ENCODE data around the gene YWHAE. TPM values are rescaled to one million over a fixed set of nuclear protein-coding genes. Genes with fewer than 3 reads are reported as not detected.
A peak's percentile ranks its signal among the peaks of the same experiment; 100 is the strongest.

Gene YWHAE
- total and polyA plus RNA-seq, 4 experiments from 2014 or later: 54.1 to 143 (median 99.3) TPM

GRCh38 chr17:1298606-1299005 is 101.4 kb downstream of the YWHAE start:
- Mint-ChIP-seq H3K4me3 (peak overlapping the region; percentile 36 to 67 (median 52)), H3K27ac (peak overlapping the region in 2 of 7 donors; percentile 15 to 35), H3K4me1 (peaks cover 15 to 60% (median 32%) of the 10 kb centered on the region in 4 donors), H3K36me3 (no peaks in the 10 kb centered on the region), H3K27me3 (no peaks in the 10 kb centered on the region), H3K9me3 (peaks cover 0 to 2% (median 0%) of the 10 kb centered on the region in 8 donors)
- H3K9me3 ChIP-seq (ENCODE audit: control insufficient read depth in 1 of 2, low read length in 2 of 2): no peaks in the 10 kb centered on the region
- H3K4me3 ChIP-seq (ENCODE audit: low read length in 2 of 2): peak overlapping the region in 1 of 2 donors; percentile 25
- intact Hi-C loops (cut with micrococcal nuclease): no loop called here
- H3K4me1 ChIP-seq (ENCODE audit: insufficient read depth, low read length): peaks cover 58% of the 10 kb centered on the region
- no peaks in the 10 kb centered on the region for H3K27me3 ChIP-seq (ENCODE audit: insufficient read depth, low read length)
- DNase-seq: peak; percentile 33 to 51 (median 41)
- POLR2A ChIA-PET (ENCODE audit: partially characterized antibody): interaction anchor here (1.3 kb wide), 2 partner anchors 34 to 350 kb away, joined by 3 to 6 read pairs; no protein-coding TSS in a partner anchor
- no peak overlapping the region for H3K27ac ChIP-seq (ENCODE audit: low read depth, low read length)
- CTCF ChIA-PET (ENCODE audit: partially characterized antibody): interaction anchor here (1.1 kb wide), 1 partner anchor 34 kb away, joined by 3 read pairs; no protein-coding TSS in a partner anchor
- H3K36me3 ChIP-seq (ENCODE audit: insufficient read depth, low read length): no peaks in the 10 kb centered on the region

Other genes starting within 250 kb of the YWHAE start
- 100 to 1,000 TPM; 139 to 157 TPM for gene ABR, start 220.2 kb downstream of the YWHAE start, total RNA-seq
- 10 to 100 TPM in 1 of 2 donors, 1 to 10 TPM in 1; 7.2 to 33.4 TPM for gene ABR, start 220.2 kb downstream of the YWHAE start, polyA plus RNA-seq
- gene BHLHA9, start 129.8 kb downstream of the YWHAE start, total RNA-seq: not detected
- gene BHLHA9, start 129.8 kb downstream of the YWHAE start, polyA plus RNA-seq: not detected
- not detected for gene TRARG1, start 120.6 kb downstream of the YWHAE start, total RNA-seq
- not detected for gene TRARG1, start 120.6 kb downstream of the YWHAE start, polyA plus RNA-seq
- gene CRK, start 56.0 kb upstream of the YWHAE start, total RNA-seq: 10 to 100 TPM; 29.3 to 32.1 TPM
- 10 to 100 TPM; 24.2 to 25.1 TPM for gene CRK, start 56.0 kb upstream of the YWHAE start, polyA plus RNA-seq
- 10 to 100 TPM; 30.9 to 31.1 TPM for gene MYO1C, start 92.5 kb upstream of the YWHAE start, total RNA-seq
- 10 to 100 TPM in 1 of 2 donors, 1 to 10 TPM in 1; 6.3 to 18.7 TPM for gene MYO1C, start 92.5 kb upstream of the YWHAE start, polyA plus RNA-seq
- 10 to 100 TPM; 73.6 to 78.5 TPM for gene INPP5K, start 116.4 kb upstream of the YWHAE start, total RNA-seq
- 100 to 1,000 TPM in 1 of 2 donors, 10 to 100 TPM in 1; 81.9 to 123 TPM for gene INPP5K, start 116.4 kb upstream of the YWHAE start, polyA plus RNA-seq
- 10 to 100 TPM; 40.8 to 44.2 TPM for gene PITPNA, start 162.6 kb upstream of the YWHAE start, total RNA-seq
- 10 to 100 TPM; 22.5 to 46.3 TPM for gene PITPNA, start 162.6 kb upstream of the YWHAE start, polyA plus RNA-seq
- gene SLC43A2, start 228.6 kb upstream of the YWHAE start, total RNA-seq: 1 to 10 TPM; 1.9 to 3.3 TPM
- gene SLC43A2, start 228.6 kb upstream of the YWHAE start, polyA plus RNA-seq: under 1 TPM; 0.56 to 0.70 TPM
- gene SCARF1, start 245.5 kb upstream of the YWHAE start, total RNA-seq: 1 to 10 TPM; 1.6 TPM
- gene SCARF1, start 245.5 kb upstream of the YWHAE start, polyA plus RNA-seq: under 1 TPM in 1 of 2 donors, not detected in 1; 0.21 TPM
- 1 to 10 TPM; 2.0 to 2.2 TPM for gene RILP, start 249.6 kb upstream of the YWHAE start, total RNA-seq
- 1 to 10 TPM; 4.2 to 4.9 TPM for gene RILP, start 249.6 kb upstream of the YWHAE start, polyA plus RNA-seq

Data from CD4-positive, alpha-beta memory T cell (primary cell).